ENCODE data around the gene SLC22A5.

The SLC22A5 gene

DNA sequence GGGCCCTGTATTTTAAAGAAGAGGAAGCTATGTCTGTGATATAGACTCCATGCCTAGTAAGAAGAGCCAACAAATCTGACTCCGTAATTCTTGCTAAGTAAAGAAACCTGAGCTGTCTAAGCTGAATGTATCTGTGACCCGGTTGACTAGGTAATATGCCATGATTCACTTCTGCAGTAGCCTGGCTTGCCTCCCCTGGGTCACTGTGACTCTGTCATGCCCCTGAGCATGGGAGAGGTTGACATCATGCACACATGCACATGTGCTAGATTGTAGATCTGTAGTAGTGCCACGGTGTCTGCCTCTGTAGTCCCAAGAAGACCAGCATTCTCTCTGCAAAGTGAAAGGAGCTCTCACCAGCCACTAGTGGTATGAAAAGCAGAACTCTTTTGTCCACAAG is 9.1 kb downstream of the SLC22A5 start:
- Histone ChIP-seq H3K9me3 (ENCODE audit: control insufficient read depth, insufficient read depth, low read depth, low read length) (no peaks in the 10 kb centered on the region), H3K4me1 (ENCODE audit: control insufficient read depth, insufficient read depth, low read length) (no peaks in the 10 kb centered on the region), H3K27ac (ENCODE audit: extremely low read depth, low read depth, low read length) (no peak overlapping the region), H3K36me3 (ENCODE audit: control insufficient read depth in 2 of 2, insufficient read depth in 1 of 2, low read length in 2 of 2) (peaks cover 0 to 24% of the 10 kb centered on the region in 2 experiments; a peak in 1 of 3 replicates), H3K4me3 (ENCODE audit: low read depth, low read length) (no peak overlapping the region)
- TF ChIP-seq ZNF843 (tag by site-specific recombination; IDR thresholded peaks at IDR 0.05): no peak
- peak; percentile 65 for TF ChIP-seq ZNF629 (tag by site-specific recombination; IDR thresholded peaks at IDR 0.05)
- peak; percentile 54 for TF ChIP-seq ZBTB17 (tag by site-specific recombination; IDR thresholded peaks at IDR 0.05)
- TF ChIP-seq OSR2 (tag by site-specific recombination; IDR thresholded peaks at IDR 0.05): peak; percentile 82
- ChIA-PET CTCF (interaction anchor here (0.9 to 1.2 kb wide), 2 partner anchors 122 to 192 kb away, joined by 3 to 4 read pairs; no protein-coding TSS in a partner anchor), POLR2A (interaction anchor here (1.2 kb wide), 1 partner anchor 9 kb away, joined by 4 read pairs; the partner anchor contains the start of gene SLC22A5)

DNA sequence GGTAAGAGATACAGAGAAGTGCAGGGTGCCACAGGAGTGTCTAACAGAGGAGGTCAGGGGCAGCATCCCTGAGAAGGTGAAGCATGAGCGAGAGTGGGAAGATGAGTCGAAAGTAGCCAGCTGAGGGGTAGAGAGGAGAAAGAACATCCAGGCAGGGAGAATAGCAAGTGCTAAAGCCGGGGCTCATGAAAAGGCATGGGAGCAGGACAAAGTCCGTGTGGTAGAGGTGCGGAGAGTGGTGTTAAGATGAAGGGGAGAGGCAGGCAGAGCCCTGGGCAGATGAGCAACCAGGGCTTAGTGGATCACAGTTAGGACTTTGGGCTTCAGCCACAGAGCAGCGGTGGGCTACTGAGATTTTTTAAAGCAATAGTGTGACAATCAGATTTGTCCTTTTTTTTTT is 10.5 kb downstream of the SLC22A5 start:
- no peak overlapping the region for H3K27ac ChIP-seq (ENCODE audit: extremely low read depth, low read depth, low read length)
- H3K4me1 ChIP-seq (ENCODE audit: control insufficient read depth, insufficient read depth, low read length): no peaks in the 10 kb centered on the region
- no peak overlapping the region for H3K4me3 ChIP-seq (ENCODE audit: low read depth, low read length)
- peaks cover 0 to 35% of the 10 kb centered on the region in 2 experiments; a peak in 1 of 3 replicates for H3K36me3 ChIP-seq (ENCODE audit: control insufficient read depth in 2 of 2, insufficient read depth in 1 of 2, low read length in 2 of 2)
- ChIA-PET POLR2A (no interaction called here), CTCF (interaction anchor here (1.7 to 1.8 kb wide), 2 partner anchors 108 to 147 kb away, joined by 4 to 5 read pairs; no protein-coding TSS in a partner anchor)
- no peak for TF ChIP-seq ZNF529 (tag by site-specific recombination; IDR thresholded peaks at IDR 0.05; ENCODE audit: insufficient replicate concordance)
- TF ChIP-seq, protein P1, sequence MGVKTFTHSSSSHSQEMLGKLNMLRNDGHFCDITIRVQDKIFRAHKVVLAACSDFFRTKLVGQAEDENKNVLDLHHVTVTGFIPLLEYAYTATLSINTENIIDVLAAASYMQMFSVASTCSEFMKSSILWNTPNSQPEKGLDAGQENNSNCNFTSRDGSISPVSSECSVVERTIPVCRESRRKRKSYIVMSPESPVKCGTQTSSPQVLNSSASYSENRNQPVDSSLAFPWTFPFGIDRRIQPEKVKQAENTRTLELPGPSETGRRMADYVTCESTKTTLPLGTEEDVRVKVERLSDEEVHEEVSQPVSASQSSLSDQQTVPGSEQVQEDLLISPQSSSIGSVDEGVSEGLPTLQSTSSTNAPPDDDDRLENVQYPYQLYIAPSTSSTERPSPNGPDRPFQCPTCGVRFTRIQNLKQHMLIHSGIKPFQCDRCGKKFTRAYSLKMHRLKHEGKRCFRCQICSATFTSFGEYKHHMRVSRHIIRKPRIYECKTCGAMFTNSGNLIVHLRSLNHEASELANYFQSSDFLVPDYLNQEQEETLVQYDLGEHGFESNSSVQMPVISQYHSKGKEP (tag by site-specific recombination; IDR thresholded peaks at IDR 0.05): no peak
- TF ChIP-seq RBAK (tag by site-specific recombination; IDR thresholded peaks at IDR 0.05): no peak
- no peak for TF ChIP-seq ZNF335 (tag by site-specific recombination; conservative IDR thresholded peaks at IDR 0.05)
- H3K9me3 ChIP-seq (ENCODE audit: control insufficient read depth, insufficient read depth, low read depth, low read length): no peaks in the 10 kb centered on the region

DNA sequence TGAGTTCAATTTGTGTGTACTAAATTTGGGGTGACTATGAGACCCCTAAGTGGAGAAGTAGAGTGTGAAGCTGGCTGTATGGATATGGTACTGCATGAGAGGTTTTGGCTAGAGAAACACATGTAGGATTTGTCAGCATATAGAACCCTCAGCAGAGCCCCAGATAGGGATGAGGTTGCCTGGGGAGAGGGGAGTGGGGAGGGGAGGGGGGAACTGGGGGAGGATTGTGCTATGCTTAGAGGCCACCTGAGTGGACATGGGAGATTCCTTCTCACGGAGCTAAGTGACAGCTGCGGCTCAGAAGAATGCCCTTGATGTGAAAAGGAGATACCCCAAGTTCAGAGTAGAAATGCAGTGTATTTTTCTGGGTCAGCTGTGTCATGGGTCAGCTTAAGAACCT is 11.2 kb downstream of the SLC22A5 start:
- no peak for TF ChIP-seq ZNF223 (tag by site-specific recombination; IDR thresholded peaks at IDR 0.05)
- no peak for TF ChIP-seq ZNF146 (tag by site-specific recombination; IDR thresholded peaks at IDR 0.05)
- H3K36me3 ChIP-seq (ENCODE audit: control insufficient read depth in 2 of 2, insufficient read depth in 1 of 2, low read length in 2 of 2): peaks cover 0 to 39% of the 10 kb centered on the region in 2 experiments; a peak in 1 of 3 replicates
- H3K9me3 ChIP-seq (ENCODE audit: control insufficient read depth, insufficient read depth, low read depth, low read length): no peaks in the 10 kb centered on the region
- CTCF ChIA-PET: interaction anchor here (1.0 to 1.8 kb wide), 4 partner anchors 109 to 146 kb away, joined by 3 to 5 read pairs (median 4); no protein-coding TSS in a partner anchor
- POLR2A ChIA-PET: no interaction called here
- H3K4me1 ChIP-seq (ENCODE audit: control insufficient read depth, insufficient read depth, low read length): no peaks in the 10 kb centered on the region
- no peak overlapping the region for H3K27ac ChIP-seq (ENCODE audit: extremely low read depth, low read depth, low read length)
- H3K4me3 ChIP-seq (ENCODE audit: low read depth, low read length): no peak overlapping the region

DNA sequence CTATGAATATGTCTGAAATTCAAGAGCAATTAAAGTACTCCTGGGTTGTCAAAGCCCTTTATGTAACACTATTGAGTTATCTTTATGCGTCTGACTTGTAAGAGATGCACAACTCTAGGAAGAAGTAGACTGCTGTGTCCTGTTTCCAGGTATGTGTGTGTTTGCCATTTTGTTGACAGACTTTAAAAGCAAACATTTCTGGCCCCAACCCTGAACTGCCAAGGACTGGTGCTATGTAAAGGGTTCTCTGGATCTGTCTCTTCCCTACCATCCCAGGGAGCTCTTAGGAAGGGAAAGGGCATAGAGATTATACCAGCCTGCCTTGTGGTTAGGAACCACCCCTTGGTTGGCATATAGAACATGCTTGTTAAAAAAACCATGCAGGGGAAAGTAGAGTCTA is 12.1 kb downstream of the SLC22A5 start:
- TF ChIP-seq, protein P1 (tag by site-specific recombination; IDR thresholded peaks at IDR 0.05): no peak
- TF ChIP-seq ZFP37 (tag by site-specific recombination; IDR thresholded peaks at IDR 0.05): no peak
- TF ChIP-seq SALL2 (tag by site-specific recombination; IDR thresholded peaks at IDR 0.05; ENCODE audit: borderline replicate concordance): no peak
- TF ChIP-seq OSR2 (tag by site-specific recombination; IDR thresholded peaks at IDR 0.05): no peak
- no peak for TF ChIP-seq ZSCAN23 (tag by site-specific recombination; IDR thresholded peaks at IDR 0.05)
- TF ChIP-seq ZFP3 (tag by site-specific recombination; IDR thresholded peaks at IDR 0.05; ENCODE audit: low read depth): no peak
- TF ChIP-seq ZNF416 (tag by site-specific recombination; IDR thresholded peaks at IDR 0.05): no peak
- no peak for TF ChIP-seq ZNF23 (tag by site-specific recombination; IDR thresholded peaks at IDR 0.05; ENCODE audit: borderline replicate concordance)
- TF ChIP-seq, protein P2, sequence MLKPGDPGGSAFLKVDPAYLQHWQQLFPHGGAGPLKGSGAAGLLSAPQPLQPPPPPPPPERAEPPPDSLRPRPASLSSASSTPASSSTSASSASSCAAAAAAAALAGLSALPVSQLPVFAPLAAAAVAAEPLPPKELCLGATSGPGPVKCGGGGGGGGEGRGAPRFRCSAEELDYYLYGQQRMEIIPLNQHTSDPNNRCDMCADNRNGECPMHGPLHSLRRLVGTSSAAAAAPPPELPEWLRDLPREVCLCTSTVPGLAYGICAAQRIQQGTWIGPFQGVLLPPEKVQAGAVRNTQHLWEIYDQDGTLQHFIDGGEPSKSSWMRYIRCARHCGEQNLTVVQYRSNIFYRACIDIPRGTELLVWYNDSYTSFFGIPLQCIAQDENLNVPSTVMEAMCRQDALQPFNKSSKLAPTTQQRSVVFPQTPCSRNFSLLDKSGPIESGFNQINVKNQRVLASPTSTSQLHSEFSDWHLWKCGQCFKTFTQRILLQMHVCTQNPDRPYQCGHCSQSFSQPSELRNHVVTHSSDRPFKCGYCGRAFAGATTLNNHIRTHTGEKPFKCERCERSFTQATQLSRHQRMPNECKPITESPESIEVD (tag by site-specific recombination; IDR thresholded peaks at IDR 0.05): no peak
- no peak for TF ChIP-seq ZNF133 (tag by site-specific recombination; IDR thresholded peaks at IDR 0.05)
- no peak for TF ChIP-seq ZNF311 (tag by site-specific recombination; IDR thresholded peaks at IDR 0.05; ENCODE audit: borderline replicate concordance)
- no peak for TF ChIP-seq ZNF423 (tag by site-specific recombination; IDR thresholded peaks at IDR 0.05)
- H3K4me1 ChIP-seq (ENCODE audit: control insufficient read depth, insufficient read depth, low read length): no peaks in the 10 kb centered on the region
- ChIA-PET POLR2A (no interaction called here), CTCF (interaction anchor here (1.0 to 1.8 kb wide), 5 partner anchors 68 to 145 kb away, joined by 3 to 5 read pairs (median 4); no protein-coding TSS in a partner anchor)
- H3K9me3 ChIP-seq (ENCODE audit: control insufficient read depth, insufficient read depth, low read depth, low read length): no peaks in the 10 kb centered on the region
- H3K36me3 ChIP-seq (ENCODE audit: control insufficient read depth in 2 of 2, insufficient read depth in 1 of 2, low read length in 2 of 2): peaks cover 0 to 46% of the 10 kb centered on the region in 2 experiments; a peak in 1 of 3 replicates
- H3K27ac ChIP-seq (ENCODE audit: extremely low read depth, low read depth, low read length): no peak overlapping the region
- no peak overlapping the region for H3K4me3 ChIP-seq (ENCODE audit: low read depth, low read length)

Measured in HEK293 (cell line).